AG20443 (cell line): ENCODE results near the gene AOPEP.
"Not testable (repeated sequence)": the region's sequence is repeated elsewhere in the genome, so short reads cannot be mapped to it uniquely, and the experiment has no call there.

Experiments
- DNase-seq: peaks from one replicate; pipeline ENCODE4 v3.0.0; 2012; ENCODE audit warnings: low spot score, mixed read lengths

AOPEP gene

DNA sequence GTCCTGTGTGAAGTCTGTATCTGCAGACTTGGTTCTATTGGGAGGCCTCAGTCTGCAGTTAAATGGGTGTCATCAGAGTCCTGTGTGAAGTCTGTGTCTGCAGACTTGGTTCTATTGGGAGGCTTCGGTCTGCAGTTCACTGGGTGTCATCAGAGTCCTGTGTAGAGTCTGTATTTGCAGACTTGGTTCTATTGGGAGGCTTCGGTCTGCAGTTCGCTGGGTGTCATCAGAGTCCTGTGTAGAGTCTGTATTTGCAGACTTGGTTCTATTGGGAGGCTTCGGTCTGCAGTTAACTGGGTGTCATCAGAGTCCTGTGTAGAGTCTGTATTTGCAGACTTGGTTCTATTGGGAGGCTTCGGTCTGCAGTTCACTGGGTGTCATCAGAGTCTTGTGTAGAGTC lies 239.1 kb downstream of the AOPEP start:
- not testable (repeated sequence) for DNase-seq

DNA sequence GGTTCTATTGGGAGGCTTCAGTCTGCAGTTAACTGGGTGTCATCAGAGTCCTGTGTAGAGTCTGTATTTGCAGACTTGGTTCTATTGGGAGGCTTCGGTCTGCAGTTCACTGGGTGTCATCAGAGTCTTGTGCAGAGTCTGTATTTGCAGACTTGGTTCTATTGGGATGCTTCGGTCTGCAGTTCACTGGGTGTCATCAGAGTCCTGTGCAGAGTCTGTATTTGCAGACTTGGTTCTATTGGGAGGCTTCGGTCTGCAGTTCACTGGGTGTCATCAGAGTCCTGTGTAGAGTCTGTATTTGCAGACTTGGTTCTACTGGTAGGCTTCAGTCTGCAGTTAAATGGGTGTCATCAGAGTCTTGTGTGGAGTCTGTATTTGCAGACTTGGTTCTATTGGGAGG lies 239.5 kb downstream of the AOPEP start:
- DNase-seq, result not testable (repeated sequence)

DNA sequence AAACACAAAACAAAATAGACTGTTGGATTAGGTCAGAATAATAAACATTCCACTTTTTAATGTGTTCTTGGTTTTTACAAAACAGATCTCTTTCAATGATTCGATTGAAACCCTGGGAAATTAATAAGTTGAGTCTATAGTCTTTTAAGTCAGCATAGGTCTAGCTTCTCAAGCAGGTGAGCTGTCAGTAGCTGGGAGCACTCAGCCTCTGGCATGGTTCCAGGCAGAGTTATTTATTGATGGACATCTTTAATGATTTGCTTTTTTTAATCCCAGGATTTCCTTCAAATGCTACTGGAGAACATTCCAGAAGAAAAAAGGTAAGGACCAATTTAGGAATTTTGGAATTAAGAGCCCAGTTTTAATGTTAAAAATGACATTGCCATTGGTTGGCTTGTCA lies 241.0 kb downstream of the AOPEP start:
- DNase-seq, result no peak

DNA sequence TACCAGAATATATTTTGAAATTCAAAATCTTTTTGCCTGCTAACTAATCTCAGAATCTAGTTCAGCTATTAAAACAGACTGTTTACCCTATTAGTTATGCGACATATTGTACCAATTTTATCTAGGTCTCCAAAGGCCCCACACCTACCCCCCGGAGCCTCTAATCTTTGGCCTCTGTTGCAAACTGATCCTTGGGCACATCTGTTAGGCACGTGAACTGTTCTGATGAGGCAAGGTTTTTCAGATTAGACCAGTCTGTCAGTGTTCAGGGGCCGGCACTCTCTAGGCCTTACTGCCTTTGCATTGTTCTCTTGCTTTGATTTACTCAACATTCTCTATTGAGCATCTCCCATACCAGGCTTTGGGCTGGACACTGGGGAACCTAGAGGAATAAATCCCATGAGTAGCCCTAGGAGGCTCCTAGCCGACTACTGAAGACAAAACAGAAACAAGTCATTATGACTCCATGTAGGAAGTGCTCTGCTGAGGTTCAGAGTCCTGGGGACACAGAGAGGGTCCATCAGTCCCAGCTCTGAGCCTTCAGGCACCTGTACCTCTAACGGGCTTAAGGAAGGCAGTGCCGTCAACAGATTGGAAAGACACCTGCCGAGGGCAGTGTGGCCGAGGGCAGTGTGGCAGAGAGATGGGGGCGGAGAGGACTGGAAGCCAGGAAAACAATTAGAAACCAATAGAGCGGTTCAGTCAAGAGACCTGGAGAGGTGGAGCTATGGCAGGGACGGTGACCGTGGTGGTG lies 245.1 kb downstream of the AOPEP start:
- no peak for DNase-seq

DNA sequence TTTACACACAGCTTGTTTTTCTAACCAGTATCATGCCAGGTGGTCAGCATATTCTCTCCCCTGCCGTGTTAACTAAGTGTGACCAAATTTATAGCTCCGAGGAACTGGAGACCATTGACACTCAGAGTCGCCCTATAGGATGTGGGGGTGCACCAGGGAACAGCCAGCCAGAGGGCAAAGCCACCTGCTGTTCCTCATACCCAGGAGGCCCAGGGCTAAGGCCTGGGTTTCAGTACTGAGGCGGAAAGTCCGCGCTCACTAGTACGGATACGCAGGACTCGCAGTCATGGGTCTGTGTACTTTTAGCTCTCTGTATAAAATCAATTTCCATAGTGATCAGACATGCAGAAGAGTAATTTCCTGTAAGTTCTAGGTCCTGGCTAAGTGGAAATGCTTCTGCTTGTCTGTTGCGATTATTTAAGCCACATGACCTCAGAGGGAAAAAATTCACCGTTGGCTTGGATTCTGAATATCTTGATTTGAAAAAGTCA lies 247.0 kb downstream of the AOPEP start:
- DNase-seq, result peak; percentile 49

DNA sequence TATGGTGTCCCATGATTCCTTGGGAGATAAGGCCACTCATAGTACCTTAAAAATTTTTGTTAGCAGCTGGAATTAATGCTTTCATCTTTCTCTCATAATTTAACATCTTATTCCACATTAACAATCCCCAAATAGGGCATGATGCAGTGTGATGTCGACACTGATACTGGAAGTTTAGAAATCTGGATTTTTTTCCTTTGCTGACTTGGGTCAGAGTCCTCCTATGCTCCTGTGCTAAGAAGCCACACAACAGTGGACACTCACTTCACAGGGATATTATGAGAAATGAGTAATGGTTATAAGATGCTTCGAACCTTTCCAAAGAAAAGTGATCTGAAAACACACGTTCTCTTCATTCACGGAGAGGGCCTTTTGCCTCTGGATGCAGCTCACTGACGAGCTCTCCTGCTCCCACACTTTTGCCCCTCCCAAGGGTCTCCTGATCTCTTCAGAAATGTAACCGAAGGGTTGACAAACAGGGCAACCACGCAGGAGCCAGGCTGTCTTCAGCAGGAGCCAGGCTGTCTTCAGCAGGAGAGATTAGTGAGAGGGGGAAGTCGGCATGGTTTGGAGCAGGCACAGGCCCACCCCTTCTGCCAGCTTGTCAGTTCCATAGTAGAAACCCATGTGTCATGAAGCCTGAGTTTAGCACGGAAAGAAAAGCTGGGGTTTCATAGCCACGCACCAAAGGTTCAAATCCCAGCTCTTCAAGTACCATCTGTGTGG lies 247.8 kb downstream of the AOPEP start:
- peak; percentile 55 for DNase-seq

DNA sequence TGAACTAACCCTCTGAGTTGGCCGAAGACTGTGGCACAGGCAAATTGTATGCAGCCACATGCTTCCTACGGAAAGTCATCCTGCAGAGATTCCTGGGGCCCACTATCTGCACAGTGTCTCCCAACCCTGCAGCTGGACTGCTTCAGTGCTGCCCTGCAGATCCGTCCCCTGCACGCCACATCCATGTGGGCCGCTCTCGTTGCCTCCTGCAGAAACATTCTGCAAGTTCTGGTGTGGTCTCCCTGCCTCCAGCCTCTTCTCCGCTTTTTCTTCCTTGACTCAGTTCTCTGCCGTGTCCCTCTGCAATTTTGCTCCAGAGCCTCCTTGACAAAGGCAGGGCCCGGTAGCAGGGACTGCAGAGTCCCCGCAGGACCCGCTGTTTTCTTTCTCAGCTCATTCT lies 249.0 kb downstream of the AOPEP start:
- no peak for DNase-seq

DNA sequence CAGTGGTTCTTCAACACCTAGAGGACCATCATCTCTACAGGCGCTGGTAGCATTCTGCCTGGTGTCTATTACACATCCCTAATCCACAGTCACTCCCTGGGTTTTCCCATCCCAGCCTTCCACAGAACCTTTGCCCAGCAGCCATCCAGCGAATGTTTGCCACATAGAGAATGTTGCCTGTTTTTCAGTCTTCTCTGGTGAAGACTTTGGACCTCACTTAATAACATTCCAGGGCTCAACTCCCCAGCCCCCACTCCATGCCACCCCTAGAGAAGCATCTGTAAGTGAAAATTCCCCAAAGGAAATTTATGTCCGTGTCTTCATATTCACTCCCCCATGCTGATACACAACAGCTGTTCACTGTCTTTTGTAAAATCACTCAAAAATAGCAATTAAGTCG lies 249.6 kb downstream of the AOPEP start:
- DNase-seq, result no peak

DNA sequence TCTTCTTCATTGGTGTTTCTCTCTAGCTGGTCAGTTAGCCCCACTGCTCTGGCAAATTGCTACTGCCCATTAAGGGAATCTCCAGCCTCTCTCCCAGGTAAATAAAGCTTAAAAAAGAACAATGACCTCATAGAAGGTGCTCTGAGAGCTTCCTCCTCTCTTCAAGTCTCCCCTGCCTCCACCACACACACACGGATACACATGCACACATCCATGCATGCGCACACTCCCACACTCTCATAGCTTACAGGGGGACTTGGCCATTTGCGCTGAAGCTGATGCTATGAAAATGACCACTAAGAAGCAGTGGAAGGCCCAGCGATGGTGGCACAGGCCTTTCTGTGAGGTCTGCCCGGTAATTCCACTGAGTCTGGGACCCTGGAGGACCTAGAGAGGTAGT lies 250.9 kb downstream of the AOPEP start:
- DNase-seq, result no peak

DNA sequence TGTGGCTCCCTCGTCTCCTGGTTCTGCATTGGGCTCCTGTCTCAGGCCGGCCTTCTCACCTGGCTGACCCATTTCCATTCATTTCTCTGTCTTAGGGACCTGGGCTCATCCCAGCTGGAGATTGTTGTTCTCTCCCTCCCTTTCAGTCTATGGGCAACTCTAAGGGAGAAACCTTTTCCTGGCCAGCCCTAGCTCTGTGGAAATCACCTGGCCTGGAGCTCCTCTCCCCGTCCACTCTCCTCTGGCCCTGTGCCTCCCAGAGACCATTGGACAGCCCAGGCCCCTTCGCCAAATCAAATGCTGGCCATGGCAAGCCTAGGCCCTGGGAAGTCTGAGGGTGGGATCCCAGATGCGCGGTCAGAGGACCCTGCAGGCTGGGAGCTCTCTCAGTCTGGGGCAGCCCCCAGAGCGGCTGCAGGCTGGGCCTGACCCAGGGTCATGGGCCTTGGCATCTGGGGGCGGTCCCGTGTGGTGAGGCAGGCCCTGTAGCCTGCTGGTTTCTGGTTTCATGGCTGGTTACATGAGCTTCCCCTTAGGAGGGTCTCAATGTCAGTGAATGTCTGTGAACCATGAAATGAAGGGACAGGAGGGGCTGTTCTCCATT lies 253.5 kb downstream of the AOPEP start:
- DNase-seq, result no peak

DNA sequence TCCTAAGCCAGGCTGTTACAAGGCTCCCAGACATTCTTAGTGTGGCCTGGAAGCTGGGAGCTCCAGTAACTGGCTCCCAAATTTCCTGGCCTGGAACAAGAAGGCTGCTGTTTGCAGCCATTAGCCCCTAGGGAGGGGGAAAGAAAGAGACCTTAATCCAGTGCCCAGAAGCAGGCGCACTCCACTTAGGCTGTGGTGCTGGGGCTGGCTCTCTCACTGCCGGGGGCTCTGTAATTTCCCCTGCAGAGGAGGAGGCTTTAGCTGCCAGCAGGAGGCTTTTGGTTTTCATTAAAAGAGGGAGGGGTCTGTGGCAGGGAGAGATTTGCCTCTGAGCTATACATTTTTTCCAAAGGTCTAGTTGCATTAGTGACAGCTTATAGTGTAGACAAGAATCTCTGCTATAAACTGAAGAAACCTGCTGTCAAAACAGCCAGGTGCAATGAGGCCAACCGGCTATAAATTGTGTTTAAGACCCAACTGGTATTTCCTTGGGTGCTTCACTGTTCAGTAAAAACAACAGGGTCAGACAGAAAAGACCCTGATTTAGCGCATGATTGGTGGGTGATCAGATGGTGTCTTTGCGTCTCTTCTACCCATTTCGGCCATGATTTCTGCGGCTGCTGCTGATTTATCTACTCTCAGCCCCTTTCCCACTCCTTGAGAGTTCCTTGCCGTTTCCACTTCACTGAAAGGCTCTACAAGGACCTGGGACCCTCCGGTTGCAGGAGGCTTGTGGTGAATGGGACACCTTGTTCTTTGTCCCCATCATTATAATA lies 254.6 kb downstream of the AOPEP start:
- no peak for DNase-seq

DNA sequence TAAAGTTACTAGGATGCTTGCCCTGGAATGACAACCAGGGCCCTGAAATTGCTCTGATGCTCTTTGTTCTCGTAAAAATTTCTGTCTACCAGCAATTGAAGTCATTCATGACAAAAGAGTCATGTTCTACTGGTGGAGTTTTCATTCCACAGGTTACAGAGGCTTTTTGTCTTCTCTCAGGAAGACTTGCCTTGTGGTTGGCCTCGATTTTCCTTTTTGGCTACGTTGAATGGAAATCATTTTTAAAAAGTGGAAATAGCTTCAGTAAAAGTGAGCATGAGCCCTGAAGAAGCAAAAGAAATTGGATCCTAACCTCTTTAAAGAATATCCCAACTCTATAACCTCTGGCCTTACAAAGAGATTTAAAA lies 255.2 kb downstream of the AOPEP start:
- DNase-seq, result no peak

DNA sequence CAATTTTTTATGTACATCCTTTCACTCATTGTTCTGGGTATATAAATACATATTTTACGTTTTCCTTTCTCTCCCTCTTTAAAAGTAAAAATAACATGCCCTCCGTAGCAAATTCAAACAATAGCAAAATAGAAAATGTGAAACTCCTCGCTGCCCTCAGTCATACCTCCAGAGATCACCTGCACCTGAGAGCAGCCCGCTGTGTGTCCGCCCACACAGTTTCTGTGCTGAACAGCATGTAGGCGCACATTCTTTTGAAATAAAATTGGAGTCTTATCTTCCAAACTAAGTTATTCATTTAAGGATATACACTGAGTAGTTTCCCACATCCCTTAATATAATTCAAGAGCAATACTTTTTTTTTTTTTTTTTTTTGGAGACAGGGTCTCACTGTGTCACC lies 255.7 kb downstream of the AOPEP start:
- no peak for DNase-seq

DNA sequence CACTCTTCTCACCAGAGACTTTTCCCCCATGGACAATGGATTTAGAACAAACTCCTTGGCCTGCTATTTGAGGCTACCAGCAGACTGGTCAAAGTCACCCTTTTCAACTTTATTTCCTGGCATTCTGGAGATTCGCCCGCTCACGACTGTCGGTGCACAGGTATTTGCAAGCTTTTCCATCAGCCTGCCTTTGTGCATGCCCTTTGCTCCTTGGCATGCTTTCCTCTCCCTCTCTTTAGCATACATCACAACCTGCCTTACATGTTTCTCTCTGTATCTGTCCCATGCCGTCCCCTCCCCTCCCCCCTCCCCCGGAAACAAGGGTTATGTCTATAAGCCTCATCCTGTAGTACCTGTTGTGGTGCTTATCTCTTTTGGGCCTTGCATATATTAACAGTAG lies 257.1 kb downstream of the AOPEP start:
- DNase-seq, result no peak

DNA sequence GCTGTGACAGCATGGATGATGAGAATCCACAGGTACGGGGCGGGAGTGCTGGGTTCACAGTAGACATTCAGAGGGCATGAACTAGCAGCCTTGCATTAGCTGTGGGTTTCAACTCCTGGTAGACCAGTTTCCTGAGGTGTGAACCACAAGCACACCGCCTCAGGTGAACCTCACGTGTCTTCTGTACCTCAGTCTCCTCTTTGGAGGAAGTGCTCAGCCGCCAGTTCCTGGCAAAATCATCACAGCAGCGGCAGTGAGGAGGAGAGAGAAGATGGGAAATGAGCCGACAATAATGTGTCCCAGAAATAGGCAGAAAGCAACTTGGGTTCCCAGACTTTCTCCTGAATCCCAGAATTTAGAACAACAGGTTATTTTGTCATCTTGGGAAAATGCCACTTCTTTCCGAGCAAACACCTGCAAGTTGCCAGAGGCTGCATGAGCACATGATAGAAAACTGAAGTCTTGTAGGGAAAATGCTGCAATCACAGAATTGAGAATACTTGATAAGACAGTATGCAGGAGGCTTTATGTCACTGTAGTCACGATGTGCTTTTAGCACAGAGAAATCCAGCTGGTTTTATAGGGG lies 258.5 kb downstream of the AOPEP start:
- no peak for DNase-seq

DNA sequence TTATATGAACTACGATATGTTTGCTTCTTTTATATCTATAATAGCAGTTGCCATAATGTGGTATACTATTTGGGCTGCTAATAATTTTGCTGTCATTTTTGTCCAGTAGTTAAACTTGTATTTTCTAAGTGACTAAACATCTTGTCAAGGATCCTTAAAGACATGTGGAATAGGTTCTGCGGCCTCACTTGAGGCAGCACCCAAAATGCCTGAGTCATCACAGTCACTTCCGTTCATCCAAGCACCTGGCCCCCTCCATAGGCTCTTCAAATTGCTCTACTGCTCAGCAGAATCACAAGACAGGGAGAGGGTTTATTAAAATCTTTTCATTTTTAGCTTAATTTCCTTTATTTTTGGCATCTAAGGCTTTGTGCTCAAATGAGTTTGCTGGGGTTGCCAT lies 259.1 kb downstream of the AOPEP start:
- no peak for DNase-seq

DNA sequence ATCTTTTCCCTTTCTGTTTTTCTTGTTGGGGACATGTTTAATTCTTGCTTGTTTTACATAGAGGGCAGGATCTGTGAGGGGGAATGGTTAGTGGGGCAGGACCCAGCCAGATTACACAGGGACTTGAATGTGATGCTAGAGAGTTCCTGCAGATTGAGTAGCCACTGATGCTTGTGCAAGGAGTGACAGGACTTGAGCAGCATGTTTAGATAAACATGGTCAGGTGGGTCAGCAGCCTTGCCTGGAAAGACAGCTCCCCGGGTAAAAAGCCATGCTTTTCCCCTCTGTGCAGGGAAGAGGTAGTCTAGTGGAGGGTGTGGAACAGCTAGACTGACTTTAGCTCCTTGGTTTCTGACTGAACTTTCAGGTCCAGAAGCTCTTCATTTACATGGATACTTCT lies 261.2 kb downstream of the AOPEP start:
- no peak for DNase-seq

DNA sequence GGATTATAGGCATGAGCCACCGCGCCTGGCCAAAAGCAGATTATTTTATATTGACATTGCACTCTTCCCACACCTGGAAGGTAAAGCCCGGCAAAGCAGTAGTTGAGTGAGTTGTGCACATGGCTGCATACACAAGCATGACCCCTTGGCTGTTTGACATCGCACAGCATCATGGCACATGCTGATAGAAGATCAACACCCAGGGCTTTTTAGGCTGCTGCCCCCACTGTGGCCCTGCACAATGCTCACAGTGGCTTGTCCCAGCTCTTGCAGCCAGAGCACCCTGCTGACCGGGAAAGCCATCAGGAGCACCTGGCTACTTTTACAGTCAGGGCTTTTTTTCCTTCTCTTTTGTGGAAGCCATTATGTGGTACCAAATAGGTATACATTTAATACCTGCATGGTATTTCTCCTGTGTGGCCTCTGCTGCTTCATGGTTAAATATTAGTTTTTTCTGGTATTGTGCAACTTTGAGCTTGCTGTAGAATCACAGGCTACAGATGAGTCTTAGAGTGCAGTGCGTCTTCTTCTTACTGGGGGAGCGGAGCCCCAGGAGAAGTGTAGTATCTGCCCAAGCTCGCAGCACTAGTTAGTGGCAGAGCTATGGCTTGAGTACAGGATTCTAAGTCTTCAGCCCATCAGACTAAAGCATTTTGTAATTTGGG lies 264.5 kb downstream of the AOPEP start:
- no peak for DNase-seq

DNA sequence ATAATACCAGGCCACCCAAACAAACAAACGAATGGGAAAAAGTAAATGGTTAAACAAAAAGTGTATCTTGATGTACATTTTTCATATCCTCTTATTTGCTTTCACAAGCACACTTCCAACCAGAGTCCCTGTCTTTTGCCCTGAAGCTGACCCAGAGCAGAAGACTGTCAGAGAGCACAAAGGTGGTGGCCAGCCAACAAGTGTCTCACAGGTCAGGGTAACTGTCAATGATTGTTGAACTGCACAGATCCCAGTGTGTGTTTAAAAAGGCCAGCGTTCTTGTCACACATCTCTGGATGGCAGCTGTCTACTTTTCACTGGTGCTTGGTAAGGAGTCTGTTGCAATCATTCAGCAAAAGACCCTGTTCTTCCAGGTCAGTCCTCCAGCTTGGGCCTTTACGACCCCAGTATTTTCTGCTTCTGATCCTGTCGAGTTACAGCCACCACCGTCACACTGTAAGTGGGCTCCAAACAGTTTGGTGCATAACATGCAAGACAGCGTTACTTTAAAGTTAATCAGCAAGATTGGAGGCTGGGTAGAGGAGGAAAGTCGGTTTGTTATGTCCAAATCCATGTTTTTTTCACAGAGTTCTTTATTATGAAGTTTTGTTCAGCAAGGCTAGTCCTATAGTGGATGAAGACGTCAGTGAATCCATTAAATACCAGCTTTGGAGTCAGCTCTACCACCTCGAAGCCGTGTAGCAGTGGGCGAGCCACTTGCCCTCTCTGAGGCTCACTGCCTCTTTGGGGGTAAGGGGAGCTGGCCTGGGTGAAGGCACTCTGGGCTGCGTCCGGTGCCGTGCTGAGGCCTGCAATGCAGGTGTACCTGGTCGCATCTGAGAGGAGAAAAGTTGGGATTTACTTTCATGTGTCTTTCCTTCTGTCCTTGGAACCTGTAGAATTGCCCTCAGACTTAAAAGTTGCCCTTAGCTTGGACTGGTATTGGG lies 265.7 kb downstream of the AOPEP start:
- DNase-seq, result no peak

DNA sequence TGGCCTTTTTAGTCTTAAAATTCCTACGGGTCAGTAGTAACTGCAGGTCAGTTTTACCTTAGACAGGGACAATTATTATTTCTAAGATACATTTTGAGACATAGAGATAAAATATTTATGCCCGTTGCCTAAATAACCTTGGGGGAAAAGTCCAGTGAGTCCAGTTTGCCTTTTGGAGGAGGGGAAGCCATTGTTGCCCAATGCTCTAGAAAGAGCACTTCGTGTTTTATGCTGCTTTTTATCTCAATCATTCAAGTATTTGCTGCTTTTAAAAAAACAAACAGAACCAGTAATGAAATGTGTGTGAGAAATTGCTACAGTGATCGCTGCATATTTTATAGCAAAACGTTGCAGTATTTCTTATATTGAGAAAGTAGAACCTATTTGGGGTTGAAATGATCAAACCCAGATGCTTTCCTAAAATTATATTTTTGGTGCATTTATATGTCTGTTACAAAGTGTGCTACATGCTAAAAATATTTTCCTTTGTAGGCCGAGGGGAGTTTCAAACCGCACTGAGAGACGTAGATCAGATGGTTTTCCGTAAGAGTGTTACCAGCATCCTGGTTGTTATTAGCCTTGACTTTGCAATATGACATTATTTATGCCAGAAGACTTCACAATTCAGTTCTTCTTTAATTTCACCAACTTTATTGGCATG lies 266.8 kb downstream of the AOPEP start:
- no peak for DNase-seq
